Neural cell (in vitro differentiated cells): ENCODE results near the gene LIX1L. TPM values are rescaled to one million over a fixed set of nuclear protein-coding genes. Genes with fewer than 3 reads are reported as not detected.

Source experiments
- H2AFZ ChIP-seq: fragments of 200-600, 300-800 bp; sonication (generic), shearing (Covaris generic); 2 replicates; pipeline ENCODE4 v1.6.0; 2014; ENCODE audit warnings: low read depth, mild to moderate bottlenecking, antibody characterized with exemption, low read length, moderate library complexity
- H3F3A ChIP-seq: fragments of 200-600 bp; shearing (Covaris generic); 2 replicates; pipeline ENCODE4 v1.6.1; 2016; ENCODE audit warnings: mild to moderate bottlenecking, moderate library complexity, mixed read lengths, antibody characterized with exemption, low read length; ENCODE audit not compliant: insufficient read depth, poor library complexity, severe bottlenecking
- H3K27ac ChIP-seq: fragments of 200-600, 300-800 bp; sonication (generic), shearing (Covaris generic); 2 replicates; pipeline ENCODE4 v1.5.1; 2014; ENCODE audit warnings: mild to moderate bottlenecking, low read length, moderate library complexity
- H3K27me3 ChIP-seq: fragments of 300-800, 200-600 bp; sonication (generic), shearing (Covaris generic); 2 replicates; pipeline ENCODE4 v1.6.0; 2014; ENCODE audit warnings: mild to moderate bottlenecking, low read depth, low read length, moderate library complexity; ENCODE audit not compliant: insufficient read depth
- H3K36me3 ChIP-seq: fragments of 300-800, 200-600 bp; sonication (generic), shearing (Covaris generic); 2 replicates; pipeline ENCODE4 v1.5.1; 2014; ENCODE audit warnings: mild to moderate bottlenecking, antibody characterized with exemption, low read length, moderate library complexity; ENCODE audit not compliant: insufficient read depth
- H3K4me2 ChIP-seq: fragments of 300-800, 200-600 bp; sonication (generic), shearing (Covaris generic); 2 replicates; pipeline ENCODE4 v1.6.0; 2014; ENCODE audit warnings: mild to moderate bottlenecking, low read length
- H3K4me3 ChIP-seq: fragments of 300-800, 200-600 bp; sonication (generic), shearing (Covaris generic); 2 replicates; pipeline ENCODE4 v1.5.1; 2014; ENCODE audit warnings: mild to moderate bottlenecking, low read length, moderate library complexity
- H3K79me2 ChIP-seq: fragments of 200-600 bp; shearing (Covaris generic); replicated peaks from 2 replicates; pipeline ENCODE4 v1.6.0; 2014; ENCODE audit warnings: mild to moderate bottlenecking, low read length, moderate library complexity; ENCODE audit not compliant: insufficient read depth
- H3K9ac ChIP-seq: fragments of 300-800, 200-600 bp; sonication (generic), shearing (Covaris generic); 2 replicates; pipeline ENCODE4 v1.6.1; 2016; ENCODE audit warnings: mild to moderate bottlenecking, low read length, mixed read lengths
- H3K9me2 ChIP-seq: fragments of 200-600 bp; shearing (Covaris generic); 2 replicates; pipeline ENCODE4 v1.6.1; 2016; ENCODE audit warnings: mild to moderate bottlenecking, low read length, mixed read lengths; ENCODE audit not compliant: insufficient read depth
- H3K9me3 ChIP-seq: fragments of 200-600, 300-800 bp; sonication (generic), shearing (Covaris generic); 2 replicates; pipeline ENCODE4 v1.6.1; 2016; ENCODE audit warnings: mild to moderate bottlenecking, mixed run types, low read length, moderate library complexity, mixed read lengths
- H4K20me1 ChIP-seq: fragments of 200-600 bp; shearing (Covaris generic); 2 replicates; pipeline ENCODE4 v1.6.1; 2016; ENCODE audit warnings: mild to moderate bottlenecking, mixed run types; ENCODE audit not compliant: insufficient read depth
- CTCF ChIP-seq: fragments of 450-650 bp; IDR thresholded peaks from 2 replicates; pipeline ENCODE4 v1.5.1; 2014; ENCODE audit warnings: antibody characterized with exemption, mild to moderate bottlenecking, moderate library complexity; ENCODE audit not compliant: poor library complexity, severe bottlenecking
- EP300 ChIP-seq: fragments of 450-650 bp; conservative IDR thresholded peaks from 2 replicates; pipeline ENCODE4 v1.6.1; 2014; ENCODE audit warnings: antibody characterized with exemption, mild to moderate bottlenecking, moderate library complexity; ENCODE audit not compliant: poor library complexity, severe bottlenecking
- EZH2 ChIP-seq: fragments of 200-600, 300-800 bp; shearing (Covaris generic), sonication (generic); IDR thresholded peaks from 2 replicates; pipeline ENCODE4 v1.6.1; 2014; ENCODE audit warnings: antibody characterized with exemption, low read length, borderline replicate concordance, mild to moderate bottlenecking; ENCODE audit not compliant: insufficient read depth, poor library complexity, severe bottlenecking
- MXI1 ChIP-seq: fragments of 450-650 bp; conservative IDR thresholded peaks from 2 replicates; pipeline ENCODE4 v1.6.1; 2014; ENCODE audit warnings: antibody characterized with exemption, mild to moderate bottlenecking; ENCODE audit not compliant: poor library complexity, severe bottlenecking
- POLR2AphosphoS5 ChIP-seq: IDR thresholded peaks from 2 replicates; pipeline ENCODE4 v1.6.1; 2012
- RAD21 ChIP-seq: fragments of 450-650 bp; conservative IDR thresholded peaks from 2 replicates; pipeline ENCODE4 v1.6.1; 2014; ENCODE audit warnings: antibody characterized with exemption, mild to moderate bottlenecking, moderate library complexity
- REST ChIP-seq: IDR thresholded peaks from 2 replicates; pipeline ENCODE4 v1.6.1; 2012; ENCODE audit warnings: borderline replicate concordance
- SMC3 ChIP-seq: fragments of 450-650 bp; conservative IDR thresholded peaks from 2 replicates; pipeline ENCODE4 v1.6.1; 2014; ENCODE audit warnings: antibody characterized with exemption, mild to moderate bottlenecking, moderate library complexity; ENCODE audit not compliant: poor library complexity
- TAF1 ChIP-seq: IDR thresholded peaks from 2 replicates; pipeline ENCODE4 v1.6.1; 2012; ENCODE audit warnings: low read depth
- polyA plus RNA-seq: library from polyadenylated mRNA; depleted of rRNA; stranded (reverse); fragments of >200 nt; gene quantifications from 2 replicates; pipeline ENCODE4 v1.2.3, GENCODE V29; 2014

LIX1L gene
- polyA plus RNA-seq, 1 donor from 2014 or later, result 17.0 TPM

- no peak for TF ChIP-seq MXI1
- no peaks in the 10 kb centered on the region for H4K20me1 ChIP-seq
- no peaks in the 10 kb centered on the region for H3F3A ChIP-seq
- H3K36me3 ChIP-seq, result no peaks in the 10 kb centered on the region
- H3K4me3 ChIP-seq, result no peak overlapping the region
- no peak overlapping the region for H2AFZ ChIP-seq
- H3K9me2 ChIP-seq, result no peaks in the 10 kb centered on the region
- H3K79me2 ChIP-seq, result no peaks in the 10 kb centered on the region
- no peak overlapping the region for H3K9ac ChIP-seq
- no peak overlapping the region for H3K4me2 ChIP-seq
- no peaks in the 10 kb centered on the region for H3K9me3 ChIP-seq
- H3K27me3 ChIP-seq, result no peaks in the 10 kb centered on the region
- no peak overlapping the region for H3K27ac ChIP-seq
Measured at GRCh38 chr1:145983960-145984830, 26.4 kb upstream of the LIX1L start.

- Histone ChIP-seq H3K36me3 (no peaks in the 10 kb centered on the region), H3K9me2 (no peaks in the 10 kb centered on the region), H3K27ac (no peak overlapping the region), H3K4me2 (no peak overlapping the region), H3K9ac (no peak overlapping the region), H3K9me3 (no peaks in the 10 kb centered on the region), H4K20me1 (no peaks in the 10 kb centered on the region), H3K27me3 (no peaks in the 10 kb centered on the region), H3K79me2 (no peaks in the 10 kb centered on the region), H3F3A (no peaks in the 10 kb centered on the region), H2AFZ (no peak overlapping the region), H3K4me3 (no peak overlapping the region)
- TF ChIP-seq SMC3, result no peak
Measured at GRCh38 chr1:145983206-145983675, 25.4 kb upstream of the LIX1L start.

GRCh38 chr1:145982010-145982723 is 24.4 kb upstream of the LIX1L start:
- Histone ChIP-seq H3K9me3 (no peaks in the 10 kb centered on the region), H2AFZ (no peak overlapping the region), H3K27ac (no peak overlapping the region), H3K4me3 (no peak overlapping the region), H4K20me1 (no peaks in the 10 kb centered on the region), H3K9ac (no peak overlapping the region), H3K9me2 (no peaks in the 10 kb centered on the region), H3F3A (no peaks in the 10 kb centered on the region), H3K4me2 (no peak overlapping the region), H3K79me2 (no peaks in the 10 kb centered on the region), H3K27me3 (no peaks in the 10 kb centered on the region), H3K36me3 (no peaks in the 10 kb centered on the region)
- TF ChIP-seq EZH2 (no peak), REST (no peak), SMC3 (no peak), MXI1 (no peak), TAF1 (no peak), POLR2AphosphoS5 (no peak), EP300 (no peak), RAD21 (no peak), CTCF (no peak)
